ES-I3 (cell line): ENCODE measurements around the gene GLIS1.

Experiments used
- H3K36me3 ChIP-seq: 2 replicates; pipeline ENCODE4 v1.6.1; 2013; ENCODE audit warnings: mild to moderate bottlenecking, low read length, control low read depth, moderate library complexity; ENCODE audit not compliant: insufficient read depth
- H3K4me1 ChIP-seq: 2 replicates; pipeline ENCODE4 v1.6.1; 2013; ENCODE audit warnings: mild to moderate bottlenecking, control low read depth, low read length; ENCODE audit not compliant: insufficient read depth
- H3K9ac ChIP-seq: 2 replicates; pipeline ENCODE4 v1.6.1; 2013; ENCODE audit warnings: low read depth, mild to moderate bottlenecking, low read length, moderate library complexity
- H3K9me3 ChIP-seq: 2 replicates; pipeline ENCODE4 v1.6.1; 2013; ENCODE audit warnings: mild to moderate bottlenecking, low read length, moderate library complexity; ENCODE audit not compliant: control insufficient read depth, insufficient read depth

GLIS1 gene

GRCh38 chr1:53621144-53621543 is 117.8 kb downstream of the GLIS1 start:
- Histone ChIP-seq H3K36me3 (no peaks in the 10 kb centered on the region), H3K9me3 (no peaks in the 10 kb centered on the region), H3K4me1 (no peaks in the 10 kb centered on the region), H3K9ac (no peak overlapping the region)

- no peaks in the 10 kb centered on the region for H3K36me3 ChIP-seq
- H3K4me1 ChIP-seq, result no peaks in the 10 kb centered on the region
- no peaks in the 10 kb centered on the region for H3K9me3 ChIP-seq
- no peak overlapping the region for H3K9ac ChIP-seq
These were observed 118.7 kb downstream of the GLIS1 start for GRCh38 chr1:53620061-53620855.

DNA sequence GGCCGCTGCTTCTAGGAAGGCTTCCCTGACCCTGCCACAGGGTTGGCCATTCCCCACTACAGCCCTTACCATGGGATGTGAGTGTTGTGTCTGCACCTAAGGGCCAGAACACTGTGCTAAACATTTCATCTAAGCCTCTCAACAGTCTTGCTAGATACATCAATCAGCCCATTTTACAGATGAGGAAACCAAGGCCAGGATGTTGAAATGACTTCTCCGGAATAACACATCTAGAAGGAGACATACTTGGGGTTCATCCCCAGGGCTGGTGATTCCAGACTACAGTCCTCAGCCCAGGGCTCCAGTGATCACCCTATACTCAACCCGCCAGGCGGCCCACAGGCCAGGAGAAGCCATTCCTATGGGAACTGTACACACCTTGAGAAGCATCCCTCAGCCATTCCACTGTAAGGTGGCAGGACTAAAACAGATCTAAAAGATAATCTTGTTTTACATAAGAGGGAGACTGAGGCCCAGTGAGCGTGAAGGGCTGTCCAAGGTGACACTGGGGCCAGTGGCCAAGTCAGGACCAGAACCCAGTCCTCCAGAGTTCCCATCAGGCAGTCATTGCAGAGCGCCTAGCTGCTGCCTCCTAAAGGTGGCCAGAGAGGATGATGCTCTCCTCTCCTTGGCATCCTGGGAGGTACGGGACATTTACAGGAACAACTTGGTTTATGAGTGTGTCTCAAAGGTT is 119.5 kb downstream of the GLIS1 start:
- H3K4me1 ChIP-seq, result no peaks in the 10 kb centered on the region
- no peaks in the 10 kb centered on the region for H3K9me3 ChIP-seq
- no peaks in the 10 kb centered on the region for H3K36me3 ChIP-seq
- no peak overlapping the region for H3K9ac ChIP-seq

DNA sequence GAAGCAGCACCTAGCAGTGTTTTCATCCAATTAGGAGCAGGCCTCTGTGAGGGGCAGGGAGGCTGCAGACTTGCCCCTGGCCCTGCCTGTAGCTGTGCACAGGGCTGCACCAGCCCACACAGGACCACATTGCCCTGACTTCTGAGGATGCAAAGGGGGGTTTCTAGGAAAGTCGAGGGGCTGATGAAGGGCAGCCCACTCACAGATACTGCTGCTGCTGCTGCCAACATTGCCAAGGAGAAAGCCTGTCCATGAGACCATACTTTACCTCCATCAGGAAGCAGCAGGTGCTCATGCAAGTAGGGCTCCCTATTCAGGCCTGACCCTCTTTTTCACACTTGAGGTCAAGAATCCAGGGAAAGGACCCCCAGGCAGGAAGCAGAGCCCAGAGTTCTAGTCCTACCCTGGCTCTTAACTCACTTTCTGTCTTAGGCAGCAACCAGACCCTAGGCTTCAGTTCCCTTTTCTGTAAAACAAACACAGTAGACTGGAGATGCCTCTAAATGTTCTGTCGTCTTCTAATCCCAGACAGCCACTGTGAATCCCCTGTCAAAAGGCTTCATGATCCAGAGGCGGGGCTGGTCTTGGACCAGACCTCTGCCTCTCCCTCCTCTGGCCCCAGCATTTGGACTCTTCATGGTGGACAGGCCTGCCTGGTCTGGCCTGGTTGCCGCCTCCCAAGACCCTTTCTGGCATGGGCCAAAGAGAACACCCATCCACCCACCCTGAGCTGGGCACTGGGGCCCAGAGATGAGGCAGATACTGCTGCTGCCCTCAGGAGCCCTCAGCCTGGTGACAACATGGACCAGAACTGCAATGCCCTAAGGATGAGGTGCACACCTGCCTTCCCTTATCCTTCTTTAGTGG is 120.2 kb downstream of the GLIS1 start:
- Histone ChIP-seq H3K9me3 (no peaks in the 10 kb centered on the region), H3K9ac (no peak overlapping the region), H3K4me1 (no peaks in the 10 kb centered on the region), H3K36me3 (no peaks in the 10 kb centered on the region)

DNA sequence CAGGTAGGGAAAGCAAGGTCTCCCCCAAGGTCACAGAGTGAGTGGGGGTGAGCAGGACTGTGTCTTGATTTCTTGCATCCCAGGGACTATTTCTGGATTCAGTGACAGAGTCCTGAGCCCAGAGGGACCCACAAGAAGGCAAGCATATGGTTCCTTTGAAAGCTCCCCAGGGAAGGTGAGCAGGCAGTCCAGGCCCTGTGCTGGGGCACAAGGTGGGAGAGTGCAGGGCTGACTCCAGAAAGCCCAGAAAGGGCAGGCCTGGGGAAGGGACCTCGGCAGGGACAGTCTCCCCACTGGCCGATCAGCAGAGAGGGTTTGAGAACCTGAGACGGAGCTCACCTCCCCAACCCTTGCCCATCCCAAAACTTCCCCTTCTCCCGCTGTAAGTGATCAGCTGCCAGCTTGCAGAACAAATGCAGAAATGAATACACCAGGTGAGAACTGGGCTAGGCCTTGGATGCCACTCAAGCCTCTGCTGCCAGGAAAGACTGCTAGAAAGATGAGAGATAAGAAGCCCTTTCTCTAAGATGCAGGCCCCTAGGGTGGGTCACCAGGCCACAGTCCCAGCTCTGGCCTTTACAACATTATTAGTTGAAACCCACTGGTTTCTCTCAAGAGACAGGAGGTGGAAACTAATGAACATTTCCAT is 121.0 kb downstream of the GLIS1 start:
- no peaks in the 10 kb centered on the region for H3K36me3 ChIP-seq
- no peaks in the 10 kb centered on the region for H3K4me1 ChIP-seq
- H3K9ac ChIP-seq, result no peak overlapping the region
- no peaks in the 10 kb centered on the region for H3K9me3 ChIP-seq

GRCh38 chr1:53617382-53617781 is 121.6 kb downstream of the GLIS1 start:
- Histone ChIP-seq H3K9me3 (no peaks in the 10 kb centered on the region), H3K4me1 (no peaks in the 10 kb centered on the region), H3K36me3 (no peaks in the 10 kb centered on the region), H3K9ac (no peak overlapping the region)

DNA sequence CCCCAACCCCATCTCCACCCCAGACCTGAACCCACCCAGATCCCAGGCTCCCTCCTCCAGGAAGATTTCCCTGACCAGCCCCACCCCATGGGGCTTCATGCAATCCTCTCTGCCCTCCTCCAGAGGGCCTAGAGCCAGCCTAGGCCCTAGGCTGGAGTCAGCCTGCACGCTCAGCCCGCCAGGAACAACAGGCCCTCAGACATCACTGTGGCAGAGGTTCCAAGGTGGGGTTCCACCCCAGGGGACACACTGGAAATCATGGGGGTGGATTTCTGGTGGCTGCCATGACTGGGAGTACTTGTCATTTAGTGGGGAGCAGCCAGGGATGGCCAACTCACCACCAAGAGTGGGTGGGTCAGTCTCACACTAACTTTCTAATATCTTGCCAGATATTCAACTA is 122.0 kb downstream of the GLIS1 start:
- Histone ChIP-seq H3K9me3 (peaks cover 2% of the 10 kb centered on the region; the same call in 1 of the 2 replicates), H3K9ac (no peak overlapping the region), H3K4me1 (no peaks in the 10 kb centered on the region), H3K36me3 (no peaks in the 10 kb centered on the region)

- Histone ChIP-seq H3K36me3 (no peaks in the 10 kb centered on the region), H3K9me3 (peaks cover 2% of the 10 kb centered on the region; the same call in 1 of the 2 replicates), H3K9ac (no peak overlapping the region), H3K4me1 (no peaks in the 10 kb centered on the region)
These were observed 122.5 kb downstream of the GLIS1 start for GRCh38 chr1:53616511-53616910.

DNA sequence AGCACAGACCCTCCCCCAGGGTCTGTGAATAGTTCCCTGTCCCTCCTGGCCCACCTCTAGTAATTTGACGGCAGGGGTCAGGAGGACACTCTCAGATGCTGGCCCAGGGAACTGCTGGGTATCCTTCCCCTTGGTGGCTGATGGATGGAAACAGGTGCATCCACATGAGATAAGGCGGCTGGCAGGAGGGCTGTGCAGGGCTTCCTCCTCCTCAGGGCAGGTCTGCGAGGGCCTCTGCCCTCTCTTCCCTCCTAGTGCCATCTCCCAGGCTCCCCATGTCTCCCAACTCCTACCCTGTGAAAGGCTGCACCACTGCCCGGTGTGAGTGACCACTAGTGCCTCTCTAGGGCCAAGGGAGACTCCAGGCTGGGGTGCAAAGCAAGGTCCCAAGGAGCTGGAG is 123.9 kb downstream of the GLIS1 start:
- Histone ChIP-seq H3K9me3 (peaks cover 8% of the 10 kb centered on the region), H3K36me3 (no peaks in the 10 kb centered on the region), H3K9ac (no peak overlapping the region), H3K4me1 (no peaks in the 10 kb centered on the region)

GRCh38 chr1:53614231-53615021 is 124.5 kb downstream of the GLIS1 start:
- H3K36me3 ChIP-seq, result no peaks in the 10 kb centered on the region
- H3K9ac ChIP-seq, result no peak overlapping the region
- peaks cover 13% of the 10 kb centered on the region for H3K9me3 ChIP-seq
- H3K4me1 ChIP-seq, result no peaks in the 10 kb centered on the region

DNA sequence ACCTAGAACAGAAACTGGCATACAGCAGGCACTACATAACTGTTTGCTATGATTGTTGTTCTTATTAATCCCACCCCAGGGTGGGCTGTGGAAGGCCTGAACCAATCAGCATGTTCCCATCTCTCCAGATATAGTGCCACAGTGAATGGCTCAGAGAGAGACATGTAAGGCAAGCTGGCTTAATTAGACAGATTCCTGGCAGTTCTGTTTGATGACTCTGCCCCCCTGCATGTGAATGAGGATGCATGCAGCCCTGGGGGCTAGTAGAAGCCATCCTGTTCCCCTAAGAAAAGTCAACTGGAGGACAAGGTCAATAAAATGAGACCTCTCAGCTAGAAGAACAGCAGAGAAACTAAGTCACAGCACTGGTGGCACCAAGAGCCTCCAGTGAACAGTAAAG is 130.3 kb downstream of the GLIS1 start:
- H3K9ac ChIP-seq, result no peak overlapping the region
- no peaks in the 10 kb centered on the region for H3K36me3 ChIP-seq
- H3K9me3 ChIP-seq, result peaks cover 13% of the 10 kb centered on the region
- H3K4me1 ChIP-seq, result no peaks in the 10 kb centered on the region

DNA sequence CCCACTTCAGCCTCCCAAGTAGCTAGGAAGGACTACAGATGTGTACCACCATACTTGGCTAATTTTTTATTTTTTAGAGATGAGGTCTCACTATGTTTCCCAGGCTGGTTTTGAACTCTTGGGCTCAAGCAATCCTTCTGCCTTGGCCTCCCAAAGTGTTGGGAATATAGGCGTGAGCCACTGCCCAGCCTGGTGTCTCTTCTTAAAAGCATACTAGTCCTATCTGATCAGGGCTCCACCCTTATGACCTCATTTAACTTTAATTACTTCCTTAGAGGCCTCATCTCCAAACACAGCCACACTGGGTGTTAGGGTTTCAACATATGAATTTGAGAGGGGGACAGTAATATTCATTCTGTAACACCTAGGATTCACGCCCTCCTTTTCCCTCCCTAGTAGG is 130.9 kb downstream of the GLIS1 start:
- H3K4me1 ChIP-seq, result no peaks in the 10 kb centered on the region
- no peak overlapping the region for H3K9ac ChIP-seq
- H3K36me3 ChIP-seq, result no peaks in the 10 kb centered on the region
- H3K9me3 ChIP-seq, result peaks cover 13% of the 10 kb centered on the region

DNA sequence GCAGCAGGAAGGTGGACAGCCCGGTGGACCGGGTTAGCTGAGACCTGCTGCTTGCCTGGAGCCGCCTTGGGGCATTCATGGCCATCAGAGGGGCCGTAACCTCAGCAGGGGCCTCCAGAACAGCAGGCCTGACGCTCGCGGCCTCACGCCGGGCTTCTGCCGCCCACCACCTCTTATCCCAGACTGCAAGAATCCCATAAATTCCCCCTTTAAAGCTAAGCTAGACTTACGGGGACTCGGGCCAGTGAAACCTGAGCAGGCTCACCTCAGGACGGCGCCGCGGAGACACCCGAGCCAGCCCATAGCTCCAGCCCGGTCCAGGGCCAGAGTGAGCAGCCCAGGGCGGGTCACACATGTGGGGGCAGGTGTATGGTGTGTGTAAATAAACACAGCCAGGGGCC is 132.3 kb downstream of the GLIS1 start:
- no peak overlapping the region for H3K9ac ChIP-seq
- H3K4me1 ChIP-seq, result no peaks in the 10 kb centered on the region
- H3K9me3 ChIP-seq, result peaks cover 11% of the 10 kb centered on the region
- H3K36me3 ChIP-seq, result no peaks in the 10 kb centered on the region
